A673 (cell line): ENCODE data around the gene EIF4E2. TPM values are rescaled to one million over a fixed set of nuclear protein-coding genes. Genes with fewer than 3 reads are reported as not detected.

Experiments
- BruUV-seq: library from RNA; stranded (reverse); fragments of 400-500 nt; replicated peaks from 2 replicates; lab custom pipeline; 2021; lab: Mats Ljungman, UMichigan
- CTCF ChIA-PET: fragments of 300-600 bp; sonication (Branson Sonifier 250); formaldehyde crosslinking; loops from one replicate; lab custom pipeline; 2022; ENCODE audit warnings: antibody characterized with exemption; lab: Charles Lee
- POLR2A ChIA-PET: fragments of 300-600 bp; sonication (Branson Sonifier 250); formaldehyde crosslinking; loops from one replicate; lab custom pipeline; 2022; ENCODE audit warnings: antibody characterized with exemption; ENCODE audit not compliant: low non-redundant PET; lab: Charles Lee
- DNase-seq: peaks from one replicate; pipeline ENCODE4 v3.0.0-alpha.2; 2015; ENCODE audit warnings: low spot score
- H3K27ac ChIP-seq: fragments of 200-600 bp; sonication (generic); 2 replicates; pipeline ENCODE4 v1.5.1; 2016; ENCODE audit warnings: mixed run types, low read depth, mild to moderate bottlenecking, mixed read lengths, antibody characterized with exemption, low read length; ENCODE audit not compliant: poor library complexity, severe bottlenecking
- H3K27me3 ChIP-seq: fragments of 200-600 bp; sonication (generic); replicated peaks from 2 replicates; pipeline ENCODE4 v1.6.1; 2017; ENCODE audit warnings: mixed run types, low read depth, mild to moderate bottlenecking, mixed read lengths, antibody characterized with exemption, low read length; ENCODE audit not compliant: insufficient read depth, poor library complexity
- H3K36me3 ChIP-seq: fragments of 200-600 bp; sonication (generic); 2 replicates; pipeline ENCODE4 v1.6.1; 2016; ENCODE audit warnings: mixed run types, mild to moderate bottlenecking, mixed read lengths, antibody characterized with exemption, low read length; ENCODE audit not compliant: insufficient read depth, poor library complexity, severe bottlenecking
- H3K4me1 ChIP-seq: fragments of 200-600 bp; sonication (generic); 2 replicates; pipeline ENCODE4 v1.6.1; 2017; ENCODE audit warnings: mixed run types, mild to moderate bottlenecking, mixed read lengths, antibody characterized with exemption, low read length; ENCODE audit not compliant: insufficient read depth, poor library complexity, severe bottlenecking
- H3K4me3 ChIP-seq: fragments of 200-600 bp; sonication (generic); 2 replicates; pipeline ENCODE4 v1.5.1; 2016; ENCODE audit warnings: low read depth, mixed run types, mild to moderate bottlenecking, mixed read lengths, low read length; ENCODE audit not compliant: poor library complexity, severe bottlenecking
- H3K9me3 ChIP-seq: fragments of 200-600 bp; sonication (generic); 2 replicates; pipeline ENCODE4 v1.6.1; 2016; ENCODE audit warnings: mixed run types, low read depth, mild to moderate bottlenecking, mixed read lengths, antibody characterized with exemption, low read length; ENCODE audit not compliant: poor library complexity, severe bottlenecking
- CTCF ChIP-seq: fragments of 300-800, 200-600 bp; sonication (generic); conservative IDR thresholded peaks from 2 replicates; pipeline ENCODE4 v1.5.1; 2017; ENCODE audit warnings: low read depth, mild to moderate bottlenecking, antibody characterized with exemption, low read length, moderate library complexity, mixed read lengths
- EZH2 ChIP-seq: fragments of 200-600 bp; sonication (generic); IDR thresholded peaks from 2 replicates; pipeline ENCODE4 v1.6.1; 2017; ENCODE audit warnings: borderline replicate concordance, low read depth, mild to moderate bottlenecking, mixed read lengths, antibody characterized with exemption, low read length; ENCODE audit not compliant: poor library complexity, severe bottlenecking
- intact Hi-C: fragments of 100-400 bp; cut with micrococcal nuclease; formaldehyde crosslinking; loops from one replicate; pipeline ENCODE4 v1.10.0; 2022; ENCODE audit not compliant: unreplicated experiment
- total RNA-seq: library from RNA; stranded (reverse); gene quantifications from 2 replicates; pipeline ENCODE4 v1.2.3, GENCODE V29; 2021

The EIF4E2 gene
- total RNA-seq, 1 experiment from 2014 or later, result 60.8 TPM

DNA sequence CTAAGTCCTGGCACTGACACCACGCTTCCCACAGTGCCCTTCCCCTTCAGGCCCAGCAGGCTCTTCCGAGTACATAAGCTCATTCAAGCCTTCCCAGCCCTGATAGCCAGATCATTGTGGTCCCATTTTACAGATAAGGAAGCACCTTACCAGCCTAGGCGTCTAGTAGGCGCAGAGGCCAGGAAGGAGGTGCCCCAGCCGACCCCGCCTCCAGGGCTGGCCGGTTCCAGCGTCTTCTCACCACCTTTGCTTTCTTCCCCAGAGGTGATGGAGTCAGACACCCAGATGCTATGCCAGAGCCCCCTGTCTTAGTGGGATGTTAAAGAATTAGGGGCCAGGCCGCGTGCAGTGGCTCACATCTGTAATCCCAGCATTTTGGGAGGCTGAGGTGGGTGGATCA is 54.0 kb downstream of the EIF4E2 start:
- Histone ChIP-seq H3K4me1 (no peaks in the 10 kb centered on the region), H3K36me3 (no peaks in the 10 kb centered on the region), H3K9me3 (no peaks in the 10 kb centered on the region), H3K27ac (no peak overlapping the region), H3K27me3 (no peaks in the 10 kb centered on the region), H3K4me3 (no peak overlapping the region)
- ChIA-PET POLR2A (no interaction called here), CTCF (no interaction called here)
- BruUV-seq, result no TSS peak
- no peak for TF ChIP-seq CTCF
- no peak for TF ChIP-seq EZH2
- intact Hi-C loops, result loop anchor here (10.0 kb wide), 2 partner anchors 420 to 450 kb away; no protein-coding TSS in a partner anchor
- DNase-seq, result no peak

GRCh38 chr2:232607011-232607410 is 56.5 kb downstream of the EIF4E2 start:
- CTCF ChIA-PET, result interaction anchor here (0.6 to 0.9 kb wide), 3 partner anchors 90 to 598 kb away, joined by 3 to 8 read pairs (median 3); partner anchors contain the start of gene GIGYF2
- H3K4me1 ChIP-seq, result no peaks in the 10 kb centered on the region
- H3K27me3 ChIP-seq, result no peaks in the 10 kb centered on the region
- no peak overlapping the region for H3K4me3 ChIP-seq
- intact Hi-C loops, result loop anchor here (2.0 to 10.0 kb wide), 3 partner anchors 418 to 644 kb away; partner anchors contain the start of gene ATG16L1
- H3K27ac ChIP-seq, result no peak overlapping the region
- H3K9me3 ChIP-seq, result no peaks in the 10 kb centered on the region
- POLR2A ChIA-PET, result no interaction called here
- DNase-seq, result no peak
- H3K36me3 ChIP-seq, result no peaks in the 10 kb centered on the region
- BruUV-seq, result no TSS peak
- TF ChIP-seq EZH2, result no peak
- no peak for TF ChIP-seq CTCF

- POLR2A ChIA-PET, result no interaction called here
- Histone ChIP-seq H3K9me3 (no peaks in the 10 kb centered on the region), H3K27me3 (no peaks in the 10 kb centered on the region), H3K4me3 (no peak overlapping the region), H3K36me3 (no peaks in the 10 kb centered on the region), H3K4me1 (no peaks in the 10 kb centered on the region), H3K27ac (no peak overlapping the region)
- BruUV-seq, result no TSS peak
- intact Hi-C loops, result loop anchor here (10.0 kb wide), 2 partner anchors 415 to 445 kb away; no protein-coding TSS in a partner anchor
- CTCF ChIA-PET, result no interaction called here
- TF ChIP-seq CTCF (no peak), EZH2 (no peak)
- DNase-seq, result no peak
Observed at GRCh38 chr2:232609607-232610006, 59.1 kb downstream of the EIF4E2 start.
